Stimulated activated CD4-positive, alpha-beta T cell treated with anti-CD3 and anti-CD28 coated beads, Interleukin-4, amount 100 ng/mL, for 4 hours (primary cell): Measurements from ENCODE around the gene PRRT2.
"Not testable (repeated sequence)": the region's sequence is repeated elsewhere in the genome, so short reads cannot be mapped to it uniquely, and the experiment has no call there.

ENCODE experiments used
- DNase-seq, 2 experiments: peaks; one replicate each; pipeline ENCODE4 v3.0.0-alpha.2; 2020

PRRT2 gene

GRCh38 chr16:29812754-29813643, 1.0 kb downstream of the PRRT2 start:
- DNase-seq, result no peak

DNA sequence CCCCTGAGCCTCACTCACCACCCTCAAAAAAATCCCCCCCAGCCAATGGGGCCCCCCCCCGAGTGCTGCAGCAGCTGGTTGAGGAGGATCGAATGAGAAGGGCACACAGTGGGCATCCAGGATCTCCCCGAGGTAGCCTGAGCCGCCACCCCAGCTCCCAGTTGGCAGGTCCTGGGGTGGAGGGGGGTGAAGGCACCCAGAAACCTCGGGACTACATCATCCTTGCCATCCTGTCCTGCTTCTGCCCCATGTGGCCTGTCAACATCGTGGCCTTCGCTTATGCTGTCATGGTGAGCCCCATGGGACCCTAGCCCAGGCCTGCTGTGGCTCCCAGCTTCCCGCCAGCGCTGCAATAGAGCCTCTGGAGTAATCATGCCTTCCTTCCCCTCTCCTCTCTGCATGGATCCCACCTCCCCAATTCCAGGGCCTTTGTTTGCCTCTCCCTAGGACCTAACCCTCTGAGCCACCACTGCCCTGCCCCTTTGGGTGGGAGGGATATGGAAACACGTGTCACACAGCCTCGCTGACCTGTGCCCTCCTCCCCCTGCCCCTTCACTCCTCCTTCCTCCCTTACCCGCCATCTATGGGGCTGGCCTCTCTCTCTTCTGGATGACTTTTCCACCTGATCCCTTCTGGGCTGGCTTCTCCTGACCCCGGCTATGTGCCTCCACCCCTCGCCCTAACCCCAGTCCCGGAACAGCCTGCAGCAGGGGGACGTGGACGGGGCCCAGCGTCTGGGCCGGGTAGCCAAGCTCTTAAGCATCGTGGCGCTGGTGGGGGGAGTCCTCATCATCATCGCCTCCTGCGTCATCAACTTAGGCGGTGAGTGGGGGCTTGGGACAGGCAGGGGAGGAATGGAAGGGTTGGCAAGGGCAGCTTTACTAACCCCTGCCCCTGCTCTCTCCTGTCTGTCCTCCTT, 1.9 kb downstream of the PRRT2 start:
- no peak for DNase-seq

GRCh38 chr16:29814592-29814991, 2.6 kb downstream of the PRRT2 start:
- no peak for DNase-seq

GRCh38 chr16:29815032-29815721, 3.2 kb downstream of the PRRT2 start:
- DNase-seq, result peak in 1 of 2 experiments; percentile 54

- DNase-seq, result peak; percentile 95 to 99
These were observed 4.0 kb downstream of the PRRT2 start, which contains the start of gene PAGR1 for GRCh38 chr16:29815793-29816693. Gene PAGR1 (plus strand): TSS chr16:29816152. CDS start chr16:29816526, 374 bp downstream.

DNA sequence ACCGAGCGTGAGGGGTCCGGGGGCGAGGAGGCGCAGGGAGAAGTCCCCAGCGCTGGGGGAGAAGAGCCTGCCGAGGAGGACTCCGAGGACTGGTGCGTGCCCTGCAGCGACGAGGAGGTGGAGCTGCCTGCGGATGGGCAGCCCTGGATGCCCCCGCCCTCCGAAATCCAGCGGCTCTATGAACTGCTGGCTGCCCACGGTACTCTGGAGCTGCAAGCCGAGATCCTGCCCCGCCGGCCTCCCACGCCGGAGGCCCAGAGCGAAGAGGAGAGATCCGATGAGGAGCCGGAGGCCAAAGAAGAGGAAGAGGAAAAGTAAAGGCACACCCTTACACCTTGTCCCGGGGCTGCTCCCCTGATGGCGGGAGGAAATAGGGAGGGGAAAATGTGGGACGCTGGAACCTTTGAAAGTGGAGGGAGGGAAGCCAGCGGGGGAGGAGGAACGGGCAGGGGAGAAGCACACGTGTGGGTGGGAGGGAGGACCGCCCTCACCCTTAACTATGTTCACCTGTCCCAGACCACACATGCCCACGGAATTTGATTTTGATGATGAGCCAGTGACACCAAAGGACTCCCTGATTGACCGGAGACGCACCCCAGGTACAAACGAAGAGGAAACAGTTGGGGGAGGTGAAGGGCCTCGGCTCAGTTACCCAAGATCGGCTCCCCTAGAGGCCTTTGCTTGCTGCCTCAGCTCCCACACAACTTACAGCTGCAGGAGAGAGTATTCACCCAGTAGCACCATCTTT, 4.9 kb downstream of the PRRT2 start:
- peak; percentile 43 to 54 for DNase-seq

DNA sequence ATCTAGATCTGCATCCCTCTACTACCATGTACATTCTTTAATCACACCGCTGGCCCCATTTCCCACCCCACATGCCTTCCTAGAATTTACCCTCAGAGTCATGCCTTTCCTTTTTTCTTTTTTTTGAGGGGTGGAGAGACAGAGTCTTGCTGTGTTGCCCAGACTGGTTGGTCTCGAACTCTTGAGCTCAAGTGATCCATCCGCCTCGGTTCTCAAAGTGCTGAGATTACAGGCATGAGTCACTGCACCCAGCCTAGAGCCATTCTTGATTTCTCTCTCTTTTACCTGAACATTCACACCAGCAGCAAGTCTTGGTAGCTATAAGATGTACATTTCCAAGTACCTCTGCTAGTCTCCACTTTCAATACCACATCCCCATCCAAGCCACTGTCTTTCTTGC, 6.1 kb downstream of the PRRT2 start:
- no peak for DNase-seq

- no peak for DNase-seq
These were observed 7.5 kb downstream of the PRRT2 start for GRCh38 chr16:29819506-29819905.

- peak in 1 of 2 experiments; percentile 45 for DNase-seq
These were observed 8.3 kb downstream of the PRRT2 start, which contains the start of gene MVP for GRCh38 chr16:29820271-29820701. Gene MVP (plus strand): TSS chr16:29820462. CDS start chr16:29830550, 10,088 bp downstream.

DNA sequence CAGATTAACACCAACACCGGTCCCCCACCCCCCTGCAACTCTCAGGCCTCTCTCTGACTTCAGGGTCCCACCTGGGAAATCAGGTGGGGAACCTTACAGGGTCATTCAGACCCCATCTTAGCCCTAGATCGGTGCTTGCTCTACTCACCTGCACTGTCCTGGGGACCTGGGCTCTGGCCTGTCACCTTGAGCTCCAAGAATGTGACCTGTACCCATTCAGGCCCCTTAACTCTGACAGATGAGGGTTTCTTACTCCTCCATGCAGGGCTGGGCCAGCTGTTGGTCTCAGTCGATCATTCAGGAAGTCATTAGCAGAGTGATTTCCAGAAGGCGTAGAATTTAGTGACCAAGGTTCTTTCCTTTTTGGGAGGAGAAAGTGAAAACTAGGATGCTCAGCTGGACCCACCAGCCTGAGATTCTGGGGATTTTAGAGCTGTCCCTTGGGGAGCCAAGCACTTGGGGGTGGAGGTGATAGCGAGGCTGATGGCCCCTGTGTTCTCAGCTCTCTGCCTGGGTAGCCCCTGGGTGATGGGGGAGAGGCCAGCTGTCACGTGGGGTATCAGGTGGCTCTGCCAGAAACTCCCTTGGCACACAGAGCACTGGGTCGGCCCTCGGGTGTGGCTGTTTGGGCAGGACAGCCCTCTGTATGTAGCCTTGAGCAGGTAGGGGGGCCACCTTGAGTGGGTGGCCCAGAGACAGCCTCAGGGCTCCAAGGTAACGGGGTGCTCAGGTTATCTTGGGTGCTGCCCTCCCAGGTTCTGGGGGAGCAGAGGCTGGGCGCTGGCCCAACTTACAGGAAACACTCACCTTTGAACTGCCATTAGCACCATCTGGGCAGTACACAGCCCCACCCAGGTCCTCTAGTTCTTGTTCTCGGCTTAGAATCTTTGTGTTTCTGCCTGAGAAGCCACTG, 9.0 kb downstream of the PRRT2 start:
- no peak for DNase-seq

GRCh38 chr16:29821643-29822115, 9.7 kb downstream of the PRRT2 start:
- DNase-seq, result no peak

- DNase-seq, result no peak
These were observed 12.7 kb downstream of the PRRT2 start for GRCh38 chr16:29824589-29825144.

DNA sequence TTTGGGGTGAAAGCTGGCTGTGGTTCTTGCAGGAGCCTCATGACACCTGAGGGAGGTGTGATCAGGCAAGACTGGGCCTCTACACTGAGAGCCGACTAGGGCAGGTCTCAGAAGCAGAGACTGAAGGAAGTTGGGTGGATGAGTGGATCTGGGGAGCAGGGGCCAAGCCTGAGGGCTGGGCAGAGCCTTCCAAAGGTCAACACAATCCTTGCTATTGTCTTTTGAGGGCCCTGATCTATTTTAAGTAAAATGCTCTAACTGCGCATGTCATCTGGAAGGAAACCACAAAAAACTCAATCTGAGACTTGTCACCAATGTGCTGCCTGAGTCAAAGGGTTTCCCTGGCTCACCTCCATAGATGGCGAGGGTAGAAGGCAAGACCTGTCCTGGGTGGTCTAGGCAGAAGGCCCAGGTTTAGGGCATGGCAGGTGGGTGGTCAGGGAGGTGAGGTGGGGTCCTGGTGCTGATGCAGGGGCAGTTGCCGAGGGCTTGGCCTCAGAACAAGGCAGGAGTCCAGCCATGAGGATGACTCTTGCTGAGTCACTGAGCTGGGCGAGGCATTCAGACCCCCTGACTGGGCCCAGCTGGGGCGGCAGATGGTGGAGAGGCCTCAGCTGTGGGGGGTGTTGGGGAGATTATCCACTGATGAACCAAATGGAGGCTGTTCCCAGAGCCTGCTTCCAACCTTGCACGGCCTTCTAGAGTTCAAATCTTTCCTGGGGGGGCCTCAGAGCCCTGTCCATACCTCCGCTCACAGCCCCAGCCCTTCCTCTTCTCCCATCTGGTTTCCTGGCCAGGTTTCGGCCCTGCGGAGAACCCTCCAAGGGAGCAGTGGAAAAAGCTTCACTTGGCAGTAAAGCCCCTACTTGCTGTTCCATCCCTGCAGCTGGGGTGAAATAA, 13.4 kb downstream of the PRRT2 start:
- peak in 1 of 2 experiments; percentile 40 for DNase-seq

- no peak for DNase-seq
These were observed 14.3 kb downstream of the PRRT2 start for GRCh38 chr16:29826342-29826695.

- DNase-seq, result no peak
These were observed 18.8 kb downstream of the PRRT2 start for GRCh38 chr16:29830774-29831173.

DNA sequence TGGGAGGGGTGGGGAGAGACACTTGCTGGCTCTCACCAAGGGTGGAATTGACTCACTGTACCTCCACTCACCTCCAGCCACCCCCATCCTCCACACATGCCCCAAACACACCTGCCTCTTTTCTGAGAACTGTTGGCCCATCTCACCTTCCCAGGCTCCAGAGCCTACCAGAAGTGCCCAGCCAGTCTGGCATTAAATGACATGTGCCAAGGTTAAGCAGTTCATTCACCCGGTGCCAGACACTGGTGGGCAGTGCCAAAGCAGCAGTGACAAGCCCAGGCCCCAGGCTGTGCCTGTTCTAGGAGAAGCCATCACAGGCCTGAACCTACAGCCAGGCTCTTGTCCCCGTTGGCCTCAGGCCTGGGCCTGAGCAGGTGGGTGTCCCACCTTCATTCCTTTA, 19.5 kb downstream of the PRRT2 start:
- no peak for DNase-seq

DNA sequence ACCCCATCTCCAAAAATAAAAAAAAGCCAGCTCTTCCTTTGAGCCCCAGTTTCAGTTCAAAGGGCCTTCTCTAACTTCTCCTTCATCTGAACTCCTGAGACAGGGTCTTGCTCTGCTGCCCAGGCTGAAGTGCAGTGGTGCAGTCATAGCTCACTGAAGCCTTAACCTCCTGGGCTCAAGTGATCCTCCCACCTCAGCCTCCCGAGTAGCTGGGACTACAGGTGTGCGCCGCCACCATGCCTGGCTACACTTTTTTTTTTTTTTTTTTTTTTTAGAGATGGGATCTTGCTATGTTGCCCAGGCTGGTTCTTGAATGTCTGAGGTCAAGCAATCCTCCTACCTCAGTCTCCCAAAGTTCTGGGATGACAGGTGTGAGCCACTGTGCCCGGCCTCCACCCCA, 21.2 kb downstream of the PRRT2 start:
- DNase-seq, result not testable (repeated sequence)

DNA sequence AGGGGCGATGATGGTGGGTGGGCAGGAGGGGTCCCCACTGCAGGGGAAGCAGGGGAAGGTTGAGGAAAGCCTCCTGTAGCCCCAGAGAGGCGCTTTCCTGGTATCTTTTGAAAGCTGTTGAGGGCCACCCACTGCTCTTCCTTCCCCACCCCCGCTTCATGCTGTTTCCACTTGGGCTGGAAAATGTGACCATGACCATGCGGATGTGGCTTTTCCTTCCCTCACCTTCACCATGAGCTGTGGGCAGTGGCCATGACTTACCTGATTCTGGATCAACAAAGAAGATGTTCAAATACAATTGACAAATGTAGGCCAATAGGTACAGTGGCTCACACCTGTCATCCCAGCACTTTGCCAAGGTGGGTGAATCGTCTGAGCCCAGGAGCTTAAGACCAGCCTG, 22.1 kb downstream of the PRRT2 start:
- DNase-seq, result no peak
